GM12878 (cell line): ENCODE data around the gene EDN3. TPM values are rescaled to one million over a fixed set of nuclear protein-coding genes. Genes with fewer than 3 reads are reported as not detected.

Experiments used
- DPF2 ChIP-seq: fragments of 450-650 bp; IDR thresholded peaks from 2 replicates; pipeline ENCODE4 v1.6.1; 2017; ENCODE audit warnings: mild to moderate bottlenecking
- GABPA ChIP-seq: IDR thresholded peaks from 2 replicates; pipeline ENCODE4 v1.6.1; 2014; ENCODE audit warnings: antibody characterized with exemption, low read depth, mild to moderate bottlenecking, inconsistent platforms
- JUND ChIP-seq: IDR thresholded peaks from 2 replicates; pipeline ENCODE4 v1.6.1; 2012; ENCODE audit warnings: low read depth, mild to moderate bottlenecking, low read length, improper control_type of control experiment, moderate library complexity
- PAX5 ChIP-seq: IDR thresholded peaks from 2 replicates; pipeline ENCODE4 v1.6.1; 2011; ENCODE audit warnings: low read depth, low read length, borderline replicate concordance
- polyA plus RNA-seq, 11 experiments: library from polyadenylated mRNA; depleted of rRNA in 4 of 11; unstranded in 6 of 11; stranded (reverse) in 5 of 11; fragments of >200 nt; fragmentation: Nextera tagmentation in 4 of 11; fragmentation: Illumina TruSeq in 1 of 11; extraction: Ambion mirVana in 4 of 11; extraction: Trizol in 1 of 11; gene quantifications; 1 replicate in 1 of 11; 2 replicates in 10 of 11; pipeline versions ENCODE4 v1.2.1 to v1.2.3, GENCODE V29; 2011 to 2016; ENCODE audit warnings: inconsistent platforms in 2 of 11, missing spikeins in 2 of 11, low read depth in 1 of 11
- total RNA-seq, 4 experiments: library from RNA; depleted of rRNA in 3 of 4; stranded (reverse); fragments of >200 nt in 3 of 4; fragmentation: Illumina TruSeq in 1 of 4; extraction: Trizol in 1 of 4; gene quantifications; 2 replicates each; pipeline versions ENCODE4 v1.2.1 to v1.2.3, GENCODE V29; 2013 to 2021
- TF ChIP-seq, protein P1 (sequence below): fragments of 450-650 bp; IDR thresholded peaks from 2 replicates; pipeline ENCODE4 v1.6.1; 2017; ENCODE audit warnings: mild to moderate bottlenecking, moderate library complexity
- TF ChIP-seq, protein P2 (sequence below): fragments of 450-650 bp; formaldehyde crosslinking; IDR thresholded peaks from 2 replicates; pipeline ENCODE4 v1.4.0; 2020; ENCODE audit warnings: mild to moderate bottlenecking, moderate library complexity

The EDN3 gene
- total and polyA plus RNA-seq, 10 of the 15 experiments (the other 5 are each of a cell fraction or from before 2014, with no cell fraction given) = not detected

DNA sequence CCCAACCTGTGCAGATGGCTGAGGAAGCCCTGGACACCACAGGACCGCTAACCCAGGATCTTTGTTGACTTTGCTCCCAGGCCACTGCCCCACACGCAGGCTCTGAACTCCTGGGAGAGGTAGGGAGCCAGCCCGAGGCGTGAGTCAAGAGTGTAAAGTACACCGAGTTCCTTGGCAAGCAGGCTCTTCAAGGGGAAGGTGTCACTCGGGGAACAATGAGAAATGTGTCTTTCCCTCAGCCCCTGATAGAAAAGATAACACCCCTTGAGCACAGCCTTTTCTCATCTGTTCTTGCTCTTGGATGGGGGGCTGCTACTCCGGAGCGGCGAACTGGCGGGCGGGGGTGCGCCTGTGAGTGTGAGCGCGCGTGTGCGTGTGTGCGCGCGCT is 472 bp upstream of the EDN3 start (continued):
- TF ChIP-seq, protein P1, sequence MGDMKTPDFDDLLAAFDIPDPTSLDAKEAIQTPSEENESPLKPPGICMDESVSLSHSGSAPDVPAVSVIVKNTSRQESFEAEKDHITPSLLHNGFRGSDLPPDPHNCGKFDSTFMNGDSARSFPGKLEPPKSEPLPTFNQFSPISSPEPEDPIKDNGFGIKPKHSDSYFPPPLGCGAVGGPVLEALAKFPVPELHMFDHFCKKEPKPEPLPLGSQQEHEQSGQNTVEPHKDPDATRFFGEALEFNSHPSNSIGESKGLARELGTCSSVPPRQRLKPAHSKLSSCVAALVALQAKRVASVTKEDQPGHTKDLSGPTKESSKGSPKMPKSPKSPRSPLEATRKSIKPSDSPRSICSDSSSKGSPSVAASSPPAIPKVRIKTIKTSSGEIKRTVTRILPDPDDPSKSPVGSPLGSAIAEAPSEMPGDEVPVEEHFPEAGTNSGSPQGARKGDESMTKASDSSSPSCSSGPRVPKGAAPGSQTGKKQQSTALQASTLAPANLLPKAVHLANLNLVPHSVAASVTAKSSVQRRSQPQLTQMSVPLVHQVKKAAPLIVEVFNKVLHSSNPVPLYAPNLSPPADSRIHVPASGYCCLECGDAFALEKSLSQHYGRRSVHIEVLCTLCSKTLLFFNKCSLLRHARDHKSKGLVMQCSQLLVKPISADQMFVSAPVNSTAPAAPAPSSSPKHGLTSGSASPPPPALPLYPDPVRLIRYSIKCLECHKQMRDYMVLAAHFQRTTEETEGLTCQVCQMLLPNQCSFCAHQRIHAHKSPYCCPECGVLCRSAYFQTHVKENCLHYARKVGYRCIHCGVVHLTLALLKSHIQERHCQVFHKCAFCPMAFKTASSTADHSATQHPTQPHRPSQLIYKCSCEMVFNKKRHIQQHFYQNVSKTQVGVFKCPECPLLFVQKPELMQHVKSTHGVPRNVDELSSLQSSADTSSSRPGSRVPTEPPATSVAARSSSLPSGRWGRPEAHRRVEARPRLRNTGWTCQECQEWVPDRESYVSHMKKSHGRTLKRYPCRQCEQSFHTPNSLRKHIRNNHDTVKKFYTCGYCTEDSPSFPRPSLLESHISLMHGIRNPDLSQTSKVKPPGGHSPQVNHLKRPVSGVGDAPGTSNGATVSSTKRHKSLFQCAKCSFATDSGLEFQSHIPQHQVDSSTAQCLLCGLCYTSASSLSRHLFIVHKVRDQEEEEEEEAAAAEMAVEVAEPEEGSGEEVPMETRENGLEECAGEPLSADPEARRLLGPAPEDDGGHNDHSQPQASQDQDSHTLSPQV = no peak
- TF ChIP-seq DPF2 (no peak), PAX5 (no peak), JUND (no peak), GABPA (no peak)
- TF ChIP-seq, protein P2, sequence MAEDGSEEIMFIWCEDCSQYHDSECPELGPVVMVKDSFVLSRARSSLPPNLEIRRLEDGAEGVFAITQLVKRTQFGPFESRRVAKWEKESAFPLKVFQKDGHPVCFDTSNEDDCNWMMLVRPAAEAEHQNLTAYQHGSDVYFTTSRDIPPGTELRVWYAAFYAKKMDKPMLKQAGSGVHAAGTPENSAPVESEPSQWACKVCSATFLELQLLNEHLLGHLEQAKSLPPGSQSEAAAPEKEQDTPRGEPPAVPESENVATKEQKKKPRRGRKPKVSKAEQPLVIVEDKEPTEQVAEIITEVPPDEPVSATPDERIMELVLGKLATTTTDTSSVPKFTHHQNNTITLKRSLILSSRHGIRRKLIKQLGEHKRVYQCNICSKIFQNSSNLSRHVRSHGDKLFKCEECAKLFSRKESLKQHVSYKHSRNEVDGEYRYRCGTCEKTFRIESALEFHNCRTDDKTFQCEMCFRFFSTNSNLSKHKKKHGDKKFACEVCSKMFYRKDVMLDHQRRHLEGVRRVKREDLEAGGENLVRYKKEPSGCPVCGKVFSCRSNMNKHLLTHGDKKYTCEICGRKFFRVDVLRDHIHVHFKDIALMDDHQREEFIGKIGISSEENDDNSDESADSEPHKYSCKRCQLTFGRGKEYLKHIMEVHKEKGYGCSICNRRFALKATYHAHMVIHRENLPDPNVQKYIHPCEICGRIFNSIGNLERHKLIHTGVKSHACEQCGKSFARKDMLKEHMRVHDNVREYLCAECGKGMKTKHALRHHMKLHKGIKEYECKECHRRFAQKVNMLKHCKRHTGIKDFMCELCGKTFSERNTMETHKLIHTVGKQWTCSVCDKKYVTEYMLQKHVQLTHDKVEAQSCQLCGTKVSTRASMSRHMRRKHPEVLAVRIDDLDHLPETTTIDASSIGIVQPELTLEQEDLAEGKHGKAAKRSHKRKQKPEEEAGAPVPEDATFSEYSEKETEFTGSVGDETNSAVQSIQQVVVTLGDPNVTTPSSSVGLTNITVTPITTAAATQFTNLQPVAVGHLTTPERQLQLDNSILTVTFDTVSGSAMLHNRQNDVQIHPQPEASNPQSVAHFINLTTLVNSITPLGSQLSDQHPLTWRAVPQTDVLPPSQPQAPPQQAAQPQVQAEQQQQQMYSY (CRISPR knock-in tag) = no peak
